Vein endothelial cell (primary cell): ENCODE data around the gene ATXN2L. TPM values are rescaled to one million over a fixed set of nuclear protein-coding genes. Genes with fewer than 3 reads are reported as not detected.

Source experiments
- small RNA-seq: library from RNA; depleted of rRNA; stranded (forward); fragments of <200 nt; gene quantifications from one replicate; pipeline ENCODE3, GENCODE V24; 2012
- total RNA-seq: library from RNA; depleted of rRNA; stranded (reverse); fragments of >200 nt; gene quantifications from 2 replicates; pipeline ENCODE4 v1.2.3, GENCODE V29; 2012

Gene ATXN2L
- 69.8 and 80.0 TPM in 2 replicates for total RNA-seq

GRCh38 chr16:28822520-28823290 is at the start of gene ATXN2L:
Gene ATXN2L (plus strand): TSS chr16:28822999. CDS start chr16:28823260, 261 bp downstream.

GRCh38 chr16:28846080-28846932 is 23.5 kb downstream of the ATXN2L start, which contains the start of gene TUFM:
Gene TUFM (minus strand): TSS chr16:28846348. CDS start chr16:28846269, 79 bp downstream.

DNA sequence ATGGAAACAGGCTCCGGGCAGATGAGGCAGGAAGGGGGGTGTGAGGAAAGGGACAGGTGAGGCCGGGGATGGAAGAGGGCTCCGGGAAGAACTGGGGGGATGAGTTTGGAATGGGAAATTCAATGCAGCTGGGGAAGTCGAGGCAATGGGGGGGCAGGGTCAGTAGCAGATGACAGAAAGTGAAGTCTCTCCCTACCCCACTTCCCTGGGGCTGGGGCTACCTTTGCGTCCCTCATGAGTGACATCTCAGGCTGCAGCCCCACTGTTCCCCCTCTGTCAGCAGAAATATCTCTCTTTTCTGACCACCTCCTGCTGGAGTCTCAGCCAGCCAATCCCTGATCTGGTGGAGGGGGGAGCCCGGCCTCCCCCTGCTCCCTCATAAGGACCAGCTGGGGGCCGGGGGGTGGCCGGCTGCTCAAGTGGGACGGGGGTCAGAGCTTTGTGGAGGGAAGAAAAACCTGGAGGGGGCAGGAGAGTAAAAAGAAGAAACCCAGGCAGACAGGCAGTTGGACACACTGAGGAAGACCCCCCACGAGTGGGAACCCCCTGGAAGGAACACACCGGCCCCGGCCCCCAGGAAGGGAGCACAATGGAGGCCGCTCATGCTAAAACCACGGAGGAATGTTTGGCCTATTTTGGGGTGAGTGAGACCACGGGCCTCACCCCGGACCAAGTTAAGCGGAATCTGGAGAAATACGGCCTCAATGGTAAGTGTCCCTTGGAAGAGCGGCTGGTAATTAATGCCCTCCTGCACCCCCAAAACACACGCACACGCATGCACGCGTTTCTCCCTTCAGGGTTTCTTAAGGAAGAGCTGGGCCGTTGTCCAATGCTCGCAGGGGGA is 55.5 kb downstream of the ATXN2L start, which contains the start of gene ATP2A1:
Gene ATP2A1, plus strand, starts transcription at position 406 of the 844 bp plus-strand sequence. Its CDS starts 184 bp downstream, at position 590.

Small RNA genes lying within 50 kb of the gene (small RNA-seq; reads per million reads assigned to genes)
- not detected for gene RF00416

Other genes with a start within 250 kb of the ATXN2L start
- 0.19 TPM in 1 of 2 replicates, not detected in the other for gene SULT1A2, start 225.9 kb upstream of the ATXN2L start, total RNA-seq
- 3.2 and 7.8 TPM in 2 replicates for gene SULT1A1, start 213.0 kb upstream of the ATXN2L start, total RNA-seq
- 0.10 and 0.33 TPM in 2 replicates for gene NPIPB8, start 184.9 kb upstream of the ATXN2L start, total RNA-seq
- gene EIF3C, start 111.5 kb upstream of the ATXN2L start, total RNA-seq = 84.9 and 123 TPM in 2 replicates
- 4.1 and 4.9 TPM in 2 replicates for gene NPIPB9, start 71.2 kb upstream of the ATXN2L start, total RNA-seq
- gene TUFM, start 23.3 kb downstream of the ATXN2L start, total RNA-seq = 145 TPM in 2 replicates
- 17.8 and 19.6 TPM in 2 replicates for gene SH2B1, start 40.8 kb downstream of the ATXN2L start, total RNA-seq
- gene ATP2A1, start 55.5 kb downstream of the ATXN2L start, total RNA-seq = 0.19 and 1.6 TPM in 2 replicates
- gene RABEP2, start 102.2 kb downstream of the ATXN2L start, total RNA-seq = 43.4 and 49.7 TPM in 2 replicates
- gene CD19, start 109.0 kb downstream of the ATXN2L start, total RNA-seq = not detected in 2 replicates
- gene NFATC2IP, start 127.9 kb downstream of the ATXN2L start, total RNA-seq = 32.7 and 36.5 TPM in 2 replicates
- 49.9 and 55.9 TPM in 2 replicates for gene SPNS1, start 151.8 kb downstream of the ATXN2L start, total RNA-seq
- 0.67 and 2.3 TPM in 2 replicates for gene LAT, start 162.1 kb downstream of the ATXN2L start, total RNA-seq